ENCODE results near the gene TRIM22. TPM values are rescaled to one million over a fixed set of nuclear protein-coding genes. Genes with fewer than 3 reads are reported as not detected.
"Not testable (repeated sequence)": the region's sequence is repeated elsewhere in the genome, so short reads cannot be mapped to it uniquely, and the experiment has no call there.

Gene TRIM22
- total and polyA plus RNA-seq, 4 experiments from 2014 or later: 187 to 353 (median 270) TPM

DNA sequence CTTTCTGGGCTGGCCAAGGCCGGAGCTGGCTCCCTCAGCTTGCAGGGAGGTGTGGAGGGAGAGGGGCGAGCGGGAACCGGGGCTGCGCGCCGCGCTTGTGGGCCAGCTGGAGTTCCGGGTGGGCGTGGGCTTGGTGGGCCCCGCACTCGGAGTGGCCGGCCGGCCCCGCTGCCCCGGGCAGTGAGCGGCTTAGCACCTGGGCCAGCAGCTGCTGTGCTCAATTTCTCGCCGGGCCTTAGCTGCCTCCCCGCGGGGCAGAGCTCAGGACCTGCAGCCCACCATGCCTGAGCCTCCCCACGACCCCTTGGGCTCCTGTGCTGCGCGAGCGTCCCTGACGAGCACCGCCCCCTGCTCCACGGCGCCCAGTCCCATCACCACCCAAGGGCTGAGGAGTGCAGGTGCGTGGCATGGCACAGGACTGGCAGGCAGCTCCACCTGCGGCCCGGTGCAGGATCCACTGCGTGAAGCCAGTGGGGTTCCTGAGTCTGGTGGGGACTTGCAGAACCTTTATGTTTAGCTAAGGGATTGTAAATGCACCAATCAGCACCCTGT is 6.6 kb upstream of the TRIM22 start:
- POLR2A ChIA-PET (ENCODE audit: partially characterized antibody): interaction anchor here (3.1 kb wide), 1 partner anchor 12 kb away, joined by 20 read pairs; no protein-coding TSS in a partner anchor
- H3K9me3 Mint-ChIP-seq; DNase-seq; H3K4me3 ChIP-seq (ENCODE audit: low read length in 2 of 2); H3K27me3 ChIP-seq (ENCODE audit: insufficient read depth, low read length); H3K9me3 ChIP-seq (ENCODE audit: control insufficient read depth in 1 of 2, low read length in 2 of 2); H3K27ac ChIP-seq (ENCODE audit: low read depth, low read length); H3K27me3 Mint-ChIP-seq: not testable (repeated sequence)
- Histone ChIP-seq H3K4me1 (ENCODE audit: insufficient read depth, low read length) (peaks cover 18% of the 10 kb centered on the region), H3K36me3 (ENCODE audit: insufficient read depth, low read length) (peaks cover 15% of the 10 kb centered on the region)
- Mint-ChIP-seq H3K36me3 (peaks cover 27 to 37% of the 10 kb centered on the region in 2 donors), H3K4me1 (peaks cover 41 to 68% (median 50%) of the 10 kb centered on the region in 4 donors), H3K4me3 (peak overlapping the region in 4 of 8 donors; percentile 93 to 97 (median 95)), H3K27ac (peak overlapping the region in 3 of 7 donors; percentile 94 to 97 (median 97))
- CTCF ChIA-PET (ENCODE audit: partially characterized antibody): interaction anchor here (1.2 to 5.9 kb wide), 9 partner anchors 14 to 127 kb away, joined by 3 to 71 read pairs (median 12); partner anchors contain the start of gene OR52N2
- intact Hi-C loops (cut with micrococcal nuclease): loop anchor here (5.0 to 10.0 kb wide), 2 partner anchors 552 to 1076 kb away; partner anchors contain the start of genes CNGA4, FHIP1B and TRIM68

DNA sequence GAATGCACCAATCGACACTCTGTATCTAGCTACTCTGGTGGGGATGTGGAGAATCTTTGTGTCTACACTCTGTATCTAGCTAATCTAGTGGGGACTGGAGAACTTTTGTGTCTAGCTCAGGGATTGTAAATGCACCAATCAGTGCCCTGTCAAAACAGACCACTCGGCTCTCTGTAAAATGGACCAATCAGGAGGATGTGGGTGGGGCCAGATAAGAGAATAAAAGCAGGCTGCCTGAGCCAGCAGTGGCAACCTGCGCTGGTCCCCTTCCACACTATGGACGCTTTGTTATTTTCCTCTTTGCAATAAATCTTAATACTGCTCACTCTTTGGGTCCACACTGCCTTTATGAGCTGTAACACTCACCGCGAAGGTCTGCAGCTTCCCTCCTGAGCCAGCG is 6.0 kb upstream of the TRIM22 start:
- Mint-ChIP-seq H3K36me3 (peaks cover 21 to 30% of the 10 kb centered on the region in 2 donors), H3K4me3 (peak overlapping the region; percentile 91 to 97 (median 95)), H3K4me1 (peaks cover 42 to 75% (median 53%) of the 10 kb centered on the region in 4 donors), H3K27ac (peak overlapping the region; percentile 94 to 98 (median 97))
- intact Hi-C loops (cut with micrococcal nuclease): loop anchor here (1.0 to 10.0 kb wide), 4 partner anchors 29 to 1076 kb away; partner anchors contain the start of genes CNGA4, FHIP1B, OR52N2 and TRIM68
- H3K9me3 ChIP-seq (ENCODE audit: control insufficient read depth in 1 of 2, low read length in 2 of 2); H3K36me3 ChIP-seq (ENCODE audit: insufficient read depth, low read length); H3K27me3 ChIP-seq (ENCODE audit: insufficient read depth, low read length); H3K27me3 Mint-ChIP-seq; H3K9me3 Mint-ChIP-seq: not testable (repeated sequence)
- ChIA-PET CTCF (ENCODE audit: partially characterized antibody) (interaction anchor here (1.0 to 5.9 kb wide), 12 partner anchors 14 to 129 kb away, joined by 3 to 71 read pairs (median 10); partner anchors contain the start of genes OR52N2 and TRIM34), POLR2A (ENCODE audit: partially characterized antibody) (interaction anchor here (1.7 to 3.1 kb wide), 3 partner anchors 11 to 59 kb away, joined by 8 to 20 read pairs (median 15); partner anchors contain the start of gene TRIM34)
- Histone ChIP-seq H3K4me3 (ENCODE audit: low read length in 2 of 2) (peak overlapping the region; percentile 65 to 100), H3K27ac (ENCODE audit: low read depth, low read length) (peak overlapping the region; percentile 83), H3K4me1 (ENCODE audit: insufficient read depth, low read length) (peaks cover 25% of the 10 kb centered on the region)
- DNase-seq: peak; percentile 16 to 48 (median 18)

DNA sequence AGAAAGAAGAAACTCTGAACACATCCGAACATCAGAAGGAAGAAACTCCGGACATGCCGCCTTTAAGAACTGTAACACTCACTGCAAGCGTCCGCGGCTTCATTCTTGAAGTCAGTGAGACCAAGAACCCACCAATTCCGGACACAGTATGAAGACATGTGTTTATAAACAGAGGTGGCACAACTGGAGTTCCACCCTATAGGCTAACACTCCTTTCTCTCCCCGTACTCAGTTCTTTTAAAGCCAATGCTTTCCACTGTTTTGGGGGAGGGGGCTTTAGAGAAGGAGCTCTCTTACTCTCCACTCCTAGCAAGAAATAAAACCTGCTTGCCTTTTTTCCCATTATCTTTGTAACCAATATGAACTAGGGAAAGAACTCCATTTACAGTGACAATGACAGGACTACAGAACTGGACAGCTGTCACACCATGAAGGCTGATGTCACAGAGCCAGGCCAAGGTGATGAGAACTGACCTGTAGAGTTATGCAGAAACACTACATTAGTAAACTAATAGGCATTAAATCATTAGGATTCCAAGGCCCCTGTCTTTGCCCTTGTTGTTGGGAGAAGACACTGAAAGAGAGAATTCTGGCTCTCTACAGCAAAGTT is 5.4 kb upstream of the TRIM22 start:
- Histone ChIP-seq H3K27me3 (ENCODE audit: insufficient read depth, low read length) (no peaks in the 10 kb centered on the region), H3K4me1 (ENCODE audit: insufficient read depth, low read length) (peaks cover 30% of the 10 kb centered on the region), H3K9me3 (ENCODE audit: control insufficient read depth in 1 of 2, low read length in 2 of 2) (no peaks in the 10 kb centered on the region), H3K4me3 (ENCODE audit: low read length in 2 of 2) (peak overlapping the region; percentile 65 to 100), H3K36me3 (ENCODE audit: insufficient read depth, low read length) (peaks cover 4% of the 10 kb centered on the region), H3K27ac (ENCODE audit: low read depth, low read length) (peak overlapping the region; percentile 83)
- ChIA-PET CTCF (ENCODE audit: partially characterized antibody) (interaction anchor here (0.7 to 5.9 kb wide), 21 partner anchors 11 to 208 kb away, joined by 3 to 71 read pairs (median 4); partner anchors contain the start of genes OR52N2 and TRIM34), POLR2A (ENCODE audit: partially characterized antibody) (interaction anchor here (0.6 to 3.1 kb wide), 10 partner anchors 11 to 126 kb away, joined by 3 to 20 read pairs (median 6); partner anchors contain the start of gene TRIM34)
- H3K36me3 Mint-ChIP-seq: peaks cover 15 to 25% of the 10 kb centered on the region in 2 donors
- peak overlapping the region; percentile 91 to 97 (median 95) for H3K4me3 Mint-ChIP-seq
- no peaks in the 10 kb centered on the region for H3K9me3 Mint-ChIP-seq
- H3K27ac Mint-ChIP-seq: peak overlapping the region; percentile 94 to 98 (median 97)
- intact Hi-C loops (cut with micrococcal nuclease): loop anchor here (1.0 to 10.0 kb wide), 4 partner anchors 28 to 1077 kb away; partner anchors contain the start of genes CNGA4, FHIP1B, OR52N2 and TRIM68
- H3K4me1 Mint-ChIP-seq: peaks cover 45 to 76% (median 55%) of the 10 kb centered on the region in 4 donors
- no peaks in the 10 kb centered on the region for H3K27me3 Mint-ChIP-seq
- DNase-seq: no peak

DNA sequence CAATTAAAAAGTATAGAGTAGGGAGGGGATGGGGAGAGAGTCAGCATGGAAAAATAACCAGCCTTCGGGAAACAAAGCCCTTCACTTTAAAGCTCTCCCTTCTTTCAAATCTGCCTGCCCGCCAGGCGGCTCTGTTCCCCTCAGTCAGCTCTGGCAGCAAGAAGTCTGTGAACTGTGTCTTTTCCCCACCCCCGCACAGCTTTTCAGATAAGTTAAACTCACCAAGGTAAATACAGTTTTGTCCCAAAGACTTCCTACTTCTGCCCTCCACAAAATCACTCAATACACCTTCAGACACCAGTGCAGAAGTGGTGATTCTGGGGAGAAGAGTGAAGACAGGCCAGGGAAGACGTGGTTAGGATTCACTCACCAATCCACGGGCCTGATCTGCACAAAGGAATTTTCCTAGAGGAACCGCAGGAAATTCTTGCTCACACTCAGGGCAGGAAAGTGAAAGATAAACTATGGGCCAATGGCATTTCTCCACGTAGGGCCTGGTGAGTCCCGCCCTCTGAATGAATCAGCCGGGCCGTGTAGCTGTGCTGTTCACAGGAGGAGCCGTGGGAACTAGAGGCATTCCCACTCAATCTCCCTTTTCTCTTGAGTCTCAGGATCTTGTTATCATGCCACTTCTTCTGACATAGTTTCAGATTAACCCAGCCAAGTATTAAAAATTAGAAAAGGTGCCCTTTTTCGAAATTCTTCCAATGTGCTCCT is 4.8 kb upstream of the TRIM22 start, which contains the start of gene TRIM5:
TRIM5 (minus strand) TSS at position 429 of the 717 bp plus-strand sequence. CDS start 4,897 bp downstream, outside the sequence.
- no peaks in the 10 kb centered on the region for H3K27me3 ChIP-seq (ENCODE audit: insufficient read depth, low read length)
- H3K9me3 ChIP-seq (ENCODE audit: control insufficient read depth in 1 of 2, low read length in 2 of 2): no peaks in the 10 kb centered on the region
- H3K36me3 ChIP-seq (ENCODE audit: insufficient read depth, low read length): no peaks in the 10 kb centered on the region
- peaks cover 40 to 69% (median 54%) of the 10 kb centered on the region in 4 donors for H3K4me1 Mint-ChIP-seq
- peak; percentile 79 to 90 (median 81) for DNase-seq
- intact Hi-C loops (cut with micrococcal nuclease): loop anchor here (1.0 to 10.0 kb wide), 5 partner anchors 27 to 1078 kb away; partner anchors contain the start of genes CNGA4, FHIP1B, OR52N2 and TRIM68
- no peaks in the 10 kb centered on the region for H3K27me3 Mint-ChIP-seq
- peak within 1 kb of the TSS; percentile 91 to 97 (median 95) for H3K4me3 Mint-ChIP-seq
- POLR2A ChIA-PET (ENCODE audit: partially characterized antibody): interaction anchor here (0.6 to 3.1 kb wide), 10 partner anchors 10 to 126 kb away, joined by 3 to 20 read pairs (median 6); partner anchors contain the start of gene TRIM34
- H3K27ac Mint-ChIP-seq: peak within 1 kb of the TSS; percentile 94 to 98 (median 97)
- CTCF ChIA-PET (ENCODE audit: partially characterized antibody): interaction anchor here (0.7 to 5.9 kb wide), 24 partner anchors 12 to 1022 kb away, joined by 3 to 71 read pairs (median 4); partner anchors contain the start of genes OR52N2 and TRIM34
- no peaks in the 10 kb centered on the region for H3K9me3 Mint-ChIP-seq
- H3K36me3 Mint-ChIP-seq: peaks cover 9 to 22% of the 10 kb centered on the region in 2 donors
- peaks cover 33% of the 10 kb centered on the region for H3K4me1 ChIP-seq (ENCODE audit: insufficient read depth, low read length)
- peak within 1 kb of the TSS; percentile 83 for H3K27ac ChIP-seq (ENCODE audit: low read depth, low read length)
- H3K4me3 ChIP-seq (ENCODE audit: low read length in 2 of 2): peak within 1 kb of the TSS; percentile 65 to 100

DNA sequence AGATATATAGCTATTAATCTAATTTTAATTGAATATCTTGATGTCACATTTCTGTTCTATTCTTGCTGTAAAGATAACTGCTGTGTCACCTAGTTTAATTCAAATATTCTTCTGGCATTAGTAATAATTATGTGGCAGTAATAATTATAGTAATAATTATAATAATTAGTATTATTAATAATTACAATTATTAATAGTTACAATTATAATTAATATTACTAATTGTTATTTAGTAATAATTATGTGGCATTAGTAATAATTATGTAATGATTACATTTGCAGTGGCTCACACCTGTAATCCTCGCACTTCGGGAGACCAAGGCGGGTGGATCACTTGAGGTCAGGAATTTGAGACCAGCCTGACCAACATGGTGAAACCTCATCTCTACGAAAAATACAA is 3.2 kb upstream of the TRIM22 start:
- Mint-ChIP-seq H3K36me3 (peaks cover 0 to 22% of the 10 kb centered on the region in 2 donors), H3K27me3 (no peaks in the 10 kb centered on the region), H3K27ac (no peak overlapping the region), H3K4me1 (peaks cover 33 to 71% (median 46%) of the 10 kb centered on the region in 4 donors), H3K4me3 (no peak overlapping the region), H3K9me3 (no peaks in the 10 kb centered on the region)
- H3K36me3 ChIP-seq (ENCODE audit: insufficient read depth, low read length): no peaks in the 10 kb centered on the region
- peaks cover 33% of the 10 kb centered on the region for H3K4me1 ChIP-seq (ENCODE audit: insufficient read depth, low read length)
- no peaks in the 10 kb centered on the region for H3K9me3 ChIP-seq (ENCODE audit: control insufficient read depth in 1 of 2, low read length in 2 of 2)
- POLR2A ChIA-PET (ENCODE audit: partially characterized antibody): no interaction called here
- CTCF ChIA-PET (ENCODE audit: partially characterized antibody): interaction anchor here (2.3 to 5.9 kb wide), 3 partner anchors 11 to 25 kb away, joined by 8 to 71 read pairs (median 63); no protein-coding TSS in a partner anchor
- H3K27ac ChIP-seq (ENCODE audit: low read depth, low read length): no peak overlapping the region
- no peaks in the 10 kb centered on the region for H3K27me3 ChIP-seq (ENCODE audit: insufficient read depth, low read length)
- DNase-seq: no peak
- intact Hi-C loops (cut with micrococcal nuclease): loop anchor here (10.0 kb wide), 1 partner anchor 548 kb away; the partner anchor contains the start of genes CNGA4 and FHIP1B
- no peak overlapping the region for H3K4me3 ChIP-seq (ENCODE audit: low read length in 2 of 2)

DNA sequence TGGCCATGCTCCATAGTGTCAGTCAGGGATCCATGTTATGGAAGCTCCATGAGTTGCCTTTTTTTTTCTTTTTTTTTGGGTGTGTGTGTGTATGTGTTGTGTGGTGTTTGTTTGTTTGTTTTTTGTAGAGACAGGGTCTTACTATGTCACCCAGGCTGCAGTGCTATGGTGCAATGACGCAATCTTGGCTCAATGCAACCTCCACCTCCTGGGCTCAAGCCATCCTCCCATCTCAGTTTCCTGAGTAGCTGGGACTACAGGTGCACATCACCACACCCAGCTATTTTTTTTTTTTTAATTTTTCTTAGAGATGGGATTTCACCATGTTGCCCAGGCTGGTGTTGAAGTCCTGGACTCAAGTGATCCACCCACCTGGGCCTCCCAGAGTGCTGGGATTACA is 1.1 kb upstream of the TRIM22 start:
- H3K9me3 ChIP-seq (ENCODE audit: control insufficient read depth in 1 of 2, low read length in 2 of 2): no peaks in the 10 kb centered on the region
- H3K4me3 Mint-ChIP-seq: peak overlapping the region in 5 of 8 donors; percentile 61 to 70 (median 64)
- H3K27ac ChIP-seq (ENCODE audit: low read depth, low read length): peak overlapping the region; percentile 82
- H3K4me3 ChIP-seq (ENCODE audit: low read length in 2 of 2): no peak overlapping the region
- peaks cover 36 to 73% (median 49%) of the 10 kb centered on the region in 4 donors for H3K4me1 Mint-ChIP-seq
- POLR2A ChIA-PET (ENCODE audit: partially characterized antibody): interaction anchor here (0.6 to 3.1 kb wide), 3 partner anchors 25 to 64 kb away, joined by 3 to 15 read pairs (median 7); partner anchors contain the start of gene TRIM34
- DNase-seq: no peak
- intact Hi-C loops (cut with micrococcal nuclease): loop anchor here (10.0 kb wide), 1 partner anchor 546 kb away; the partner anchor contains the start of genes CNGA4 and FHIP1B
- H3K36me3 ChIP-seq (ENCODE audit: insufficient read depth, low read length): no peaks in the 10 kb centered on the region
- H3K27me3 Mint-ChIP-seq: no peaks in the 10 kb centered on the region
- H3K4me1 ChIP-seq (ENCODE audit: insufficient read depth, low read length): peaks cover 44% of the 10 kb centered on the region
- H3K9me3 Mint-ChIP-seq: no peaks in the 10 kb centered on the region
- CTCF ChIA-PET (ENCODE audit: partially characterized antibody): interaction anchor here (1.4 to 3.8 kb wide), 2 partner anchors 10 to 24 kb away, joined by 5 to 21 read pairs; no protein-coding TSS in a partner anchor
- H3K27ac Mint-ChIP-seq: peak overlapping the region; percentile 83 to 97 (median 94)
- no peaks in the 10 kb centered on the region for H3K27me3 ChIP-seq (ENCODE audit: insufficient read depth, low read length)
- H3K36me3 Mint-ChIP-seq: peaks cover 5 to 28% of the 10 kb centered on the region in 2 donors
